HEK293T (cell line): ENCODE data around the gene R3HCC1L.

Experiments
- ARNT ChIP-seq: fragments of 450-650 bp; IDR thresholded peaks from 2 replicates; pipeline ENCODE4 v1.6.1; 2017; ENCODE audit warnings: mild to moderate bottlenecking
- BHLHE40 ChIP-seq: fragments of 450-650 bp; IDR thresholded peaks from 2 replicates; pipeline ENCODE4 v1.6.1; 2016; ENCODE audit warnings: mild to moderate bottlenecking, moderate library complexity, borderline replicate concordance
- FOXA1 ChIP-seq: fragments of 450-650 bp; IDR thresholded peaks from 2 replicates; pipeline ENCODE4 v1.6.1; 2016; ENCODE audit warnings: mild to moderate bottlenecking
- FOXM1 ChIP-seq: fragments of 450-650 bp; IDR thresholded peaks from 2 replicates; pipeline ENCODE4 v1.6.1; 2017; ENCODE audit warnings: mild to moderate bottlenecking, borderline replicate concordance
- LEF1 ChIP-seq: fragments of 450-650 bp; IDR thresholded peaks from 2 replicates; pipeline ENCODE4 v1.6.1; 2017; ENCODE audit warnings: mild to moderate bottlenecking, borderline replicate concordance
- NFRKB ChIP-seq: fragments of 450-650 bp; IDR thresholded peaks from 2 replicates; pipeline ENCODE4 v1.6.1; 2016; ENCODE audit warnings: mild to moderate bottlenecking, moderate library complexity
- PKNOX1 ChIP-seq: fragments of 450-650 bp; IDR thresholded peaks from 2 replicates; pipeline ENCODE4 v1.6.1; 2016
- SP1 ChIP-seq: fragments of 450-650 bp; IDR thresholded peaks from 2 replicates; pipeline ENCODE4 v1.6.1; 2017
- SUZ12 ChIP-seq: fragments of 450-650 bp; IDR thresholded peaks from 2 replicates; pipeline ENCODE4 v1.6.1; 2016; ENCODE audit warnings: mild to moderate bottlenecking
- TARDBP ChIP-seq: fragments of 450-650 bp; IDR thresholded peaks from 2 replicates; pipeline ENCODE4 v1.6.1; 2016
- ZNF384 ChIP-seq: fragments of 450-650 bp; IDR thresholded peaks from 2 replicates; pipeline ENCODE4 v1.6.1; 2016

- no peak for TF ChIP-seq BHLHE40
- TF ChIP-seq FOXA1, result no peak
- no peak for TF ChIP-seq SUZ12
- TF ChIP-seq ZNF384, result no peak
- TF ChIP-seq SP1, result no peak
- no peak for TF ChIP-seq TARDBP
- no peak for TF ChIP-seq NFRKB
- no peak for TF ChIP-seq FOXM1
- TF ChIP-seq PKNOX1, result no peak
- TF ChIP-seq LEF1, result no peak
- no peak for TF ChIP-seq ARNT
Measured at GRCh38 chr10:98131619-98132018, 2.8 kb upstream of the R3HCC1L start.
